Left forelimb (tissue), 1 donor: ENCODE data around the gene CTAGE9.
"Not testable (repeated sequence)": the region's sequence is repeated elsewhere in the genome, so short reads cannot be mapped to it uniquely, and the experiment has no call there.

Source experiments
- DNase-seq: peaks from one replicate; pipeline ENCODE4 v3.0.0-alpha.2; 2018; ENCODE audit warnings: low spot score

Gene CTAGE9

DNA sequence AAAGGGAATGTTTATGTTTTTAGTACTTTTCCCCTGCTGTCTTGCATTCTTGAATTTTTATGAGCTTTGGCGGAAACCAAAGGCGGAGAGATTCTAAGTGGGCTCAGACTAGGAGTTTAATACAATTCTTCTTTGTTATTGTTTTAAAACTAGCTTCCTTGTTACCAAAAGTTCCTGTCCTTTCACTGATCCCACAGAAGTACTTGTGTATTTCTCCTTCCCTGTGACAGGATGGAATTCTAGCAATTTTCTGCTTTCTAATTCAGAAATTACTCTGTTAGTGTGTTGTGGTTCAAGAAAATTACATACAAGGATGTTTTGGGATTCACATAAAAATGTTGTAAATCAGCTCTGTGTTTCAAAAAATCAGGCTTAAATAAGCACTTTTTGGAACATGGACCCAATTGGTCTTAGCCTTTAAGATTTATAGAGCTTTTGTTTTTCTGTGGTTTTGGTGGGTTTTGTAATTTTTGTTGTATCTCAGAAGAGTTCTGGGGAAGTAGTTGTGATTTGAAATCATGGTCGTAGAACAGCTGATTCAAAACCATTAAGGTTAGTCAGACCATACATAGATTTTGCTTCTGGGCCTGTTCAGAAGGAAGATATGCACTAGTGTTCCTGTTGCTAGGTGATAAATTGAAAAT, 17.6 kb upstream of the CTAGE9 start:
- DNase-seq = no peak

- DNase-seq = no peak
Observed at GRCh38 chr6:131727868-131728267, 17.1 kb upstream of the CTAGE9 start.

DNA sequence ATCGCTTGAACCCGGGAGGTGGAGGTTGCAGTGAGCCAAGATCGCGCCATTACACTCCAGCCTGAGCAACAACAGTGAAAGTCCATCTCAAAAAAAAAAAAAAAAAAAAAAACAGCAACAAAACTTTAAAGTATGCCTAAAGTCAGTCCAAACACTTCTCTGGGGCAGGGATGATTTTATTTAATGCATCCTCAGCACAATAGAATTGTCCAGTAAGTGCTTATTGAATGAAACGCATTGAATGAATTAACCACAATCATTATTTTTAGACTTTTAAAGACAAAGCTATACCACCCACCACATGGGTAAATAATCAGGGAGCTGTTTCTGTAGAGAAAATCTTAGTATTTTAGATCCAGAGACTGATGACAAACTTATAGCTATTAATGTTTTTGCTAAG, 16.6 kb upstream of the CTAGE9 start:
- DNase-seq = no peak

- no peak for DNase-seq
Observed at GRCh38 chr6:131724114-131724513, 13.3 kb upstream of the CTAGE9 start.

DNA sequence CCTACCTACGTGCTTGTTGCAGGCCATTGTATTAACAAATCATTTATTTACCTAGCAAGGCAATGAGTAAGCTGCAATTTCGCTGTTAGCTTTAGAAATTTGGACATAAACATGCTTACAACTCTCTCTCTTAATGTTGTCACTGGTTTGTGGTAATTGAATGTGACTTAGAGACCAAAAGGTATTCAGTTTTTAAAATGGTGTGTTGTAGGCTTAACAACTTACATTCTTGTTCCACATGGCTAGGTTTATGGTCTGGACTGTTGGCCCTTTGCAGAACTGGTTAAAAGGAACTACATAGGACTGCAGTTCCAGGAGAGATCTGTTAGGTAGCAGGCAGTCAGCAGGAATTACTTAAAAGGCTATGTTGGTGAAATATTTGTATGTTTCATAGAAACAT, 10.3 kb upstream of the CTAGE9 start:
- no peak for DNase-seq

GRCh38 chr6:131717836-131718542, 7.2 kb upstream of the CTAGE9 start:
- no peak for DNase-seq

DNA sequence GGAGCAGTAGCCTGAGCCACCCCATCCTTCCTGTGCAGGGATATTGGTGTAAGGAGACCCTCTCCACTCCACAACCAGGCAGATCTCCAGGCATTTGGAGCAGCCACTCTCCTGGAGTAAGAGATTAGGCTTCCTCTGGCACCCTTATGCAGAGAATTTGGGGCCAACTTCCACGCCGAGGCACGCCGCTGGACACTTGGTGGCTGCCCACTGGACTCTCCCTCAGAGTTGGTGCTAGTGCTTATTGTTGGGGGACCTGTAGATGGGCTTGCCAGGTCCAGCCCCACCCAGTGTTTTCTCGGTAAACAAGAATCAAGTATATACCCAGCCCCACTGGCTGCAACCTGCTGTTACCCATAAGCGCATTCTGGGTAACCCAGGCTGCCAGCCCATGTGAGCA, 4.8 kb upstream of the CTAGE9 start:
- DNase-seq = not testable (repeated sequence)

GRCh38 chr6:131703905-131704304, 6.9 kb downstream of the CTAGE9 start:
- not testable (repeated sequence) for DNase-seq

DNA sequence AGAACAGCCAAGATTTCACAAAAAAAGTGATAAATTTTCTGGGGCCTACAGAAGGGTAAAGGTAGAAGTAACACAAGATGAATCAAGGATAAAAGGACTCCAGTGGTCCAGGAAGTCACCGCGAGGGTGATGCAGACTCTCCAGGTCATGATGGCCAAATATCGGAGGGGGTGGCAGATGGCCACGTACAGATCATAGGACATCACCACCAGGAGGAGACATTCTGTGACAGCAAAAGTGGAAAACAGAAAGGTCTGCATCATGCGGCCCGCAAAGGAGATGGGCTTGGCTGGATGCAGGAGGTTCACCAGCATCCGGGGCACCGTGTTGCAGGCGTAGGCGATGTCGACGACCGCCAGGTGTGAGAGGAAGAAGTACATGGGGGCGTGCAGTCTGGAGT, 10.0 kb downstream of the CTAGE9 start:
- not testable (repeated sequence) for DNase-seq

DNA sequence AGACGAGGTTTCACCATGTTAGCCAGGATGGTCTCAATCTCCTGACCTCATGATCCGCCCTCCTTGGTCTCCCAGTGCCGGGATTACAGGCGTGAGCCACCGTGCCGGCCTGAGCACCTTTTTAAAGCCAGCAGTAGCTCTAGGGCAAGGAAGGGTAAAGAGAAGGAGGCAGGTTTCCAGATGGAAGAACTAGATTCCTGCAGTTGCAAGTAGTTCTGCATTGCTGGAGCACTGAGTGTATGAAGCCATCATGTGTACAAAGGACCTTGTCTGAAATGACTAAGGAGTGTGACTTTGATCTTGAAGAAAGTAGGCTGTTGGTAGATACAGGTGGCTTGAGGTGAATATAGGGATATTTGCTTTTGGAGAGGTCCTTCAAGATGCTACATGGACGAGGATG, 13.9 kb downstream of the CTAGE9 start:
- no peak for DNase-seq

- DNase-seq = no peak
Observed at GRCh38 chr6:131694832-131695426, 15.9 kb downstream of the CTAGE9 start.

DNA sequence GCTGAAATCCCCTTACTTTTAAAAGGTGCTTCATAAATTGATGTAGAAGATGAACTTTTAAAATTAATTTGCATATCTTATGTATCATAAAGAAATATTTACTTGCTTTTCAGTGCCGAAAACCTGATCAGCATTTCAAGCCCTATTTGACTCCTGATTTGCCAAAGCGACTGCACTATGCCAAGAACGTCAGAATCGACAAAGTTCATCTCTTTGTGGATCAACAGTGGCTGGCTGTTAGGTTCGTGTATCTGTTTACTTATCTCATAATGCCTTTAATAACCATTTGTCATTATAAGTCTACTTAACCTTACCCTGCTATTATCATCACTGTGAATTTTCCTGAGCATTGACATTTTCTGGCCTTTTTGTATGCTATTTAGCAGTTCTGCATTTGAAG, 17.4 kb downstream of the CTAGE9 start:
- DNase-seq = no peak

DNA sequence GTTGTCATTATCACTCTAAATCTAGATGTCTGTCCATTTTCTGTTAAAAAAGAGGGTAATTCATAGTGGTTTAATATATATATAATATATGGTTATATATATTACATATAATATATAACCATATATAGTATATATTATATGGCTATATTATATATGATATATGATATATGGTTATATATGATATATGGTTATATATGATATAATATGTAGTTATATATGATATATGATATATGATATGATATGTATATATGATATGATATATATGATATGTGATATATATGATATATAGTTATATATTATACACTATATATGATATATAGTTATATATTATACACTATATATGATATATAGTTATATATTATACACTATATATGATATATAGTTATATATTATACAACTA, 18.2 kb downstream of the CTAGE9 start:
- DNase-seq = no peak

DNA sequence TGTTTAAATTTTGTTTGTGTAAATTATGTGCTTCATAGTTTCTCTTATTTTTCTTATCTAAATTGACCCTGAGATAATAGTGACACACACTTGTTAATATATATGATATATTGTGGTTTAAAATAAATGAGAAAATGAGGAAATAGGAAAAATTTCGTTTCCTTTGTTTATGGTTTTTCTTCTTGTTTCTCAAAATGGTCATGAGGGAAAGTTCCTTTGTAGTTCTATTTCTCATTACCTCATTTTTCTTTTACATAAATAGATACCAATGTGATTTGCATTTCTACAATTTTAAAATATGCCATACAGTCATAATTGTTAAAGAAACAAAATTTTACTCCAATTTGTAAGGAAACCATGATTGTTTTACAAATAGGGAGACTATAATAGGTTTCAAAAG, 18.8 kb downstream of the CTAGE9 start:
- DNase-seq = no peak

DNA sequence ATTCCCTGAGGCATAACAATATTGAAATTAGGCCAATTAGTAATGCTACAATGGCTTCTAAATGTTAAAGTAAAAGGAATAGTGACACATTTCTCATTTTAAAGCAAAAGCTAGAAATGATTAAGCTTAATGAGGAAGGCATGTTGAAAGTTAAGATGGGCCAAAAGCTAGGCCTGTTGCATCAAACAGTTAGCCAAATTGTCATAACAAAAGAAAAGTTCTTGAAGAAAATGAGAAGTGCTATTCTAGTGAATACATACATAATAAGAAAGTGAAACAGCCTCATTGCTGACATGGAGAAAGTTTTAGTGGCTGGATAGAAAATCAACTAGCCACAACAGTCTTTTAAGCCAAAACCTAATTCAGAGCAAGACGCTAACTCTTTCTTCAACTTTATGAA, 22.5 kb downstream of the CTAGE9 start:
- no peak for DNase-seq

- no peak for DNase-seq
Observed at GRCh38 chr6:131687022-131687421, 23.8 kb downstream of the CTAGE9 start.

GRCh38 chr6:131685266-131685780, 25.5 kb downstream of the CTAGE9 start:
- DNase-seq = no peak

DNA sequence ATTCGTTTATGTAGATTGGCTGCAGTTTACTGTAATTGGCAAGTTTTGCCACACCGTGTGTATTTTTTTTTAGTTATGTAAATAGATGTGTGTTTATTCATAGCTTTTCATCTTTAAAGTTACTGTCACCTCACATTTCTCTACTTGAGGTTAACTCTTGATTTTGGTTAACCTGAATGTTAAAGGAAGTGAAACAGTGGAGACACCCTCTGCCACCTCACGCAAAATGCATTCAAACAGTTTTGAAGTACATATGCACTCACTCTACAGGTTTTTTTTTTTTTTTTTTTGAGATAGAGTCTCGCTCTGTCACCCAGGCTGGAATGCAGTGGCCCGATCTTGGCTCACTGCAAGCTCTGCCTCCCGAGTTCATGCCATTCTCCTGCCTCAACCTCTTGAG, 27.3 kb downstream of the CTAGE9 start:
- no peak for DNase-seq

- no peak for DNase-seq
Observed at GRCh38 chr6:131682442-131682841, 28.4 kb downstream of the CTAGE9 start.

DNA sequence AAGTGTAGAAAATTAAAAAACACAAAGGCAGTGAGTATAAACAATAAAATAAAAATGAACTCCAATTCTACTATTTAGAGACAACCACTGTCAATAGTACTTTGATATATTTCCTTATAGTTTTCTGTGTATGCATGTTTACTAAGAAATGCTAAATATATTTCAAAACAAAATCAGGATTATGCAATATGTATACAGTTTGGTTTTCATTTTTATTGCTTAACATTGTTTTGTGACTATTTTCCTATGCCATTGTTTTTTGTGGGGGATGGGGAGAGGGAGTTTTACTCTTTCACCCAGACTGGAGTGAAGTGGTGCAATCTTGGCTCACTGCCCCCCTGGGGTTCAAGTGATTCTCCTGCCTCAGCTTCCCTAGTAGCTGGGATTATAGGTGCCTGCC, 29.2 kb downstream of the CTAGE9 start:
- DNase-seq = no peak

DNA sequence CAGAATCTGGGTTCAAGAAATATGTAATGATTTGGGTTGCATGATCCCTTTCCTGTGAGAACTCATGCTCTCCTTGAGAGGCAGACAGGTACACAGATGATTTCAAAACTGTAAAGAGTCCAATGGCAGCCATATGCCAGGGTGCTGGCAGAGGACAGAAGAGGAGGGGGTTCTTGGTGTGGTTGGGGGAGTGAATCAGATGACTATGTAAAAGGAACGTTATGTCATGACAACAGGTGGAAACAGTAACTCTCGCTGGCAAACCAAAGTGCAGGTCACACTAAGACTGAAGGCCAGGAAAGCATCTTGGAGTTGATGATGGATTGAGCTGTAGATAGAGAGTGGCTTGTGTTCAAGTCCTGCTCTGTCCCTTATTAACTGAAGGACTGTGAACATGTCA, 29.9 kb downstream of the CTAGE9 start:
- no peak for DNase-seq

GRCh38 chr6:131678442-131678841, 32.4 kb downstream of the CTAGE9 start:
- DNase-seq = no peak

DNA sequence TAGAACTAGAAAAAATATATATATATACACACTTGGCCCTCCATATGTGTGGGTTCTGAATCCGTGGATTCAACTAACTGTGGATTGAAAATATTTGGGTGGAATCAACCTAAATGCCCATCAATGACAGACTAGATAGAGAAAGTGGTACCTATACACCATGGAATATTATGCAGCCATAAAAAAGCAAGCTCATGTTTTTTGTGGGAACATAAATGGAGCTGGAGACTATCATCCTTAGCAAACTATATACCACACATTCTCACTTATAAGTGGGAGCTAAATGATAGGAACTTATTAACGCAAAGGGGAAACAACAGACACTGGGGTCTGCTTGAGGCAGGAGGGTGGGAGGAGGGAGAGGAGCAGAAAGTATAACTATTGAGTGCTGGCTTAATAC, 37.6 kb downstream of the CTAGE9 start:
- DNase-seq = no peak
